ENCODE measurements around the gene COL4A2. TPM values are rescaled to one million over a fixed set of nuclear protein-coding genes. Genes with fewer than 3 reads are reported as not detected.

The COL4A2 gene
- 290 and 292 TPM in 2 replicates for total RNA-seq

DNA sequence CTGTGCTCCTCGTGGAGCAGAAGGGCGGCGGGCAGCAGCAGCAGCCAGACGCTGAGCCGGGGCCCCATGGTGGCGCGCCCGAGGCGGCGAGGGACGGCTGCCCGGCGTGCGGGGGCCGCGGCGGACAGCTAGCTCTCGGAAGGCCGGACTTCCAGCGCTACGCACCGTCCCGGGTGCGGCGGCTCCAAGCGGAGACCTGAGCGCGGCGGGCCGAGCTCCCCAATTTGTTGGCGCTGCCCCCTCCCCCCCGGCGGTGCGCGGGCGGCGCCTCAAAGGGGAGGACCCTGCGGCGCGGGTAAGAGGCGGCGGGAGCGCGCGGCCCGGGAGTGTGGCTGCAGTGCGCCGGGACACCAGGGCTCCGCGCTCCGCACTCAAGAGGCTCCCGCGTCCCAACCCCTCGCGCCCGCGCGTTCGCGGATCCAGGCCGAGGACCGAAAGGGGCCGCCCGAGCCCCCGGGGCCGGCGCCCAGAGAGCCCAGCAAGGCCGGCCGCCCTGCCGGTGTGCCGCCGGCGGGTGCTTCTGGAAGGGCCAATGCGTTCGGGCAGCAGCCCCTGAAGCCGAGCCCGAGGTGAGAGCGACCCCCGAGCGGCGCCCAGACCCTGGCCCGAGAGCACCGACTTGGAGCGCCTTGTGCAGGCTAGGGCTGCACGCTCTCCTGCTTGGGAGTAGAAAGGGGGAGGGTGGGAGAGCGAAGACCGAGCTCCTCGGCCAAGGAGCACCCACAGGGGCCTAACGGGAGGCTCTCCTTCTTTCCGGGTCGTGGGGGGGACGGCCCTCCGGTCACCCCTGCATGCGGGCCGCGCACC is at the start of gene COL4A2, which contains the start of gene COL4A1:
COL4A2 (plus strand) TSS at position 325 of the 807 bp plus-strand sequence. CDS start 620 bp downstream, outside the sequence.
COL4A1 (minus strand) TSS at position 198 of the 807 bp plus-strand sequence; CDS start at position 68, 130 bp downstream.
- no peak for DNase-seq (ENCODE audit: low read depth, low spot score)

DNA sequence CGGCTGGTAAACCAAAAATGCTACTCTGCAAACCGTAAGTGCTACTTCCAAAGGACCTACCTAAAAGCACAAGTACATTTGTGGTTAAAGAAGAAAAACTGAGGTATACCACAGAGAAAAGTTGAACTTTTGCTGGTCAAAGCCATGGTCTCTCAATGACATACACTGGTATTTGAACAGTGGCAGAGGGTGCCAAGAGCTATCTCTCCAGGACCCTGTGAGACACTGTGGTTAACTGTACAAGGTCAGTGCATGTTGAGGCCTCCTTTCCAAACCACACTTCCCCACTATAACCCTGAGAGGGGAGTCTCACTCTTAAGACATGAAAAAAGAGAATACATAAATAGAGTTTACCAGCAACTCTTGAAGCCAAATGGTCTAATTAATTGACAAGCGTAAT is 49.7 kb upstream of the COL4A2 start:
- DNase-seq (ENCODE audit: low read depth, low spot score), result no peak

- peak; percentile 39 for DNase-seq (ENCODE audit: low read depth, low spot score)
These were observed 48.0 kb upstream of the COL4A2 start for GRCh38 chr13:110258876-110259631.

- no peak for DNase-seq (ENCODE audit: low read depth, low spot score)
These were observed 47.4 kb upstream of the COL4A2 start for GRCh38 chr13:110259651-110260050.

DNA sequence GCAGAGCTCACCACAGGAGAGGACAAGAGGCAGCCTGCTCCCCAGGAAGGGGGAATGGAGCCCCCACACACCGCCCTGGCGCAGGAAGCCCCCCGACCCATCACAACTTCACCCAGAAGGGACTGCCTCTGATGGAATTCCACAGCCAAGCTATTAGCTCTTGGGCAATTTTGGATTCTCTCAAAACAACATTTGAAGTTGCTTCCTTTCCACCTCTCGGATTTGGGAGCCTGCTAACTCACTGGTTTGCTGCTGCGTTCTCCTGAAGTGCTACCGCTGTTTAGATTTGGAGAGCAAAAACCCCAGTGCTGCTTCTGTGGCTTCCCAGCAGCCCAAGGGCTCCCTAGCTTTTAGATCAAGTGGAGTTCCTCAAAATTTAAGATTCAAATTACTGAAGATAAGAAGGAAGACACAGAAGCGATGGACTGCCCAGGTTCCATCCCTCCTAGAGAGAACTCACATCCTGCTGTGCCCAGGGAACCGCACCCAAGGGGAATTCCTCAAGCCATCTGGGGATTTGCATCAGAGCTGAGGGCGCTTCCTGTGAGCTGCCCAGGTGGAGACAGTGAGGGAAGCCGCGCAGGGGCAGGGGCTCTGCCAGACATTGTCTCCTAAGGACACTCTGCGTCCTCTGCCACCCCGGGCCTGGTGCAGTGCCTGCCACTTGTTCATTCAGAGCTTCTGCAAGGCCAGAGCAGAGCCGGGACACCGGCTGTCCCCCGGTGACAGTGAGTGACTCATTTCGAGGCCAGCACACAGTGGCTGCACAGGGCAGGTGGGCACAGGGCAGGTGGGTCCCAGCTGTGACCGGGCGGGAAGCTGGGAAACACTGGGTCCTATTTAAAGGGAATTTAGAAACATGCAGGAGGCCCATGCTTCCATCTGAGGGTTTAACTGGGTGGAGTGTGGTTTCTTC is 45.7 kb upstream of the COL4A2 start:
- DNase-seq (ENCODE audit: low read depth, low spot score), result no peak

DNA sequence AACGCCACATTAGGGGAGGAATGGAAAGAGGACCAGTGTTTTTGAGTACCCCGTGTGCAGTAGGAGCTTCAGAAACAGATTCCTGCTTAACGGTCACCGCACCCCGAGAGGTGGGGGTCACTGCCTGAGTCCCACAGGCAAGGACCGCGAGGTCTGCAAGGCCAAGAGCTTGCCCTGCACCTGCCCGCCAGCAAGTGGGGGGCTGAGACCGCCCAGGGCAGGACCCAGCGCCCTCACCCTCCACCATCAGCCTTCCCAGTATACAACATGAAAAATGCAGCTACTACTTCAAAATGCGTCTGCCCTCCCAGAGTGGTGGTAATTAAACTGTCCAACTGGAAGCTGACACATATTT is 45.0 kb upstream of the COL4A2 start:
- no peak for DNase-seq (ENCODE audit: low read depth, low spot score)

DNA sequence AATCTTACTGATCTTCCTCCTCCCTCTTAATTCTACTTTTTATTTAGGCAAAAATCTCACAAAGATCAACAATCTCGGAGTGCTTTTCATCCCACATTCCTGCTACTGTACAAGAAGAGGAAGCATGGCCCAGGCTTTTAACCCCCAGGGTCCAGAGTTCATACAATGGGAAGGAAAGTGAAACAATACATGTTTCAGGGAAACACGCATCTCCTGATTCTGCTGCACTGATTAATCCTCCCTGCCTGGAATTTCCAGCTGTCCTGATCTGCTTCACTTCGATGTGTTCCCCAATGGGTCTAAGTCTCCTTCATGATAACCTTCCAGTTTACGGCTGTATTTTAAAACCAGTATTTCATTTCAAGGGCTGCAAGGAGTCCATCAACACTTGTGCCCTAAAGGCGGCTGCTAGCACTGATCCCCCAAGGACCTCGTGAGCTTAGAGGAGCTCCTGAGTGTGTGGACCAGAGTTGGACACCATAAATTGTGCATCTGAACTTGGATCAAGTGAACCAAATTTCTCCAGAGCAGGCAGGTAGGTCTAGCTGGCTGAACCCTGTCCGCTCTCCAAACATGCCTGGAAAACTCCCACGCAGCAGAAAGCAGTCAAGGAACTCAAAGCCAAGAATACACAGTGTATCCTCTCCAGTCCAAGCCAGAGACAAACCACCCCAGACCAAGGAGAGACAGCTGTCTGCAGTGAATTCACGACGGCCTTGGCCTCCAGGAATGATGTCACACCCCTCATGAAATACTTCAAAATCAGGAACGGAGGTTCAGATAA is 44.4 kb upstream of the COL4A2 start:
- peak; percentile 54 for DNase-seq (ENCODE audit: low read depth, low spot score)

DNA sequence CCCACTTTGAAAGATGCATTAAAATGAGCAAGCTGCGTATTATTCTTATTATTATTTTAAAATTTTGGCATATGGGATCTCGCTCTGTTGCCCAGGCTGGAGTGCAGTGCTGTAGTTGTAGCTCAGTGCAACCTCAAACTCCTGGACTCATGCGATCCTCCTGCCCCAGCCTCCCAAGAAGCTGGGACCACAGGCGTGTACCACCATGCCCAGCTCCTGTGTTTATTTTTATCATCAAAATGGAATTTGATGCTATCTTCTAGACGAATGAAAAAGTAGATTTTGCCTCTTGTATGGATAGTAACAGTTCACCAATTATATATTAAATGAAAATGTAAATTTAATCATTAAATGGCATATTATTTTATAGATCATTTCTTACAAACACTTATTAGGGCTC is 43.7 kb upstream of the COL4A2 start:
- no peak for DNase-seq (ENCODE audit: low read depth, low spot score)

GRCh38 chr13:110263888-110264287 is 43.2 kb upstream of the COL4A2 start:
- DNase-seq (ENCODE audit: low read depth, low spot score), result no peak

- no peak for DNase-seq (ENCODE audit: low read depth, low spot score)
These were observed 42.3 kb upstream of the COL4A2 start for GRCh38 chr13:110264685-110265275.

DNA sequence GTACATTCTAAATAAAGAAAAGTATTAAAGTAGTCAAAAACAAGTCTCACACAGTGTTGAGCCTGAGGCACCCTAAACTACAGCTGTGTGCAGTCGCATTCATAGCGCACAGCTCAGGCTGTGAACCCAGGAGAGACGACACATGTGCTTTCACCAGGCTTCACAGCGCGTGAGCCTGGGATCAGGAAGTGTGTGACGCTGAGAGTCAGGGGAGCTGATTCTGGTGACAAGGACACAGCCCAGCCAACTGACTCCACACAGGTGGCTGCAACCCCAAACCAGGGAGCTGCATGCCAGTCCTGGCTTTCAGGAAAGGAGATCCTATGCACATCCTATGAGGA is 41.8 kb upstream of the COL4A2 start:
- no peak for DNase-seq (ENCODE audit: low read depth, low spot score)

GRCh38 chr13:110265682-110266430 is 41.2 kb upstream of the COL4A2 start:
- DNase-seq (ENCODE audit: low read depth, low spot score), result no peak

GRCh38 chr13:110266431-110266809 is 40.7 kb upstream of the COL4A2 start:
- no peak for DNase-seq (ENCODE audit: low read depth, low spot score)

DNA sequence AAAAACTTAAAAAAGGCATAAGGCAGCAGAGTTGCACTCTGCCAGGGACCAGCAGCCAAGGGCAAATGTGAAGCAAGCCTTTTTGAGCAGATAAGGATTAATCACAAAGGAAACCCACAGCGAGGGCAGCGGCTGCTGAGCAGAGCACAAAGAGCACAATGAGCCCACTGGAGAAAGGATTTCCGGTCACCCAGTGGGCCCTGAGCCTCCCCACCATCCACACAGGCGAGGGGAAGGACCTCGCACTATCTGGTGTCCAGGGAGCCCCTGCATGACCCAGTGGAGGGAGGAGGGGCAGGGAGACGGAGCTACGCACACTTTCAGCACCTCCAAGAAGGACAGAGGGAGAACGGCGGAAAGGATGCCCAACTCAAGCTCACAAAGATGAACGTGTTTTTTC is 40.1 kb upstream of the COL4A2 start:
- peak; percentile 45 for DNase-seq (ENCODE audit: low read depth, low spot score)

GRCh38 chr13:110268061-110268460 is 39.0 kb upstream of the COL4A2 start:
- no peak for DNase-seq (ENCODE audit: low read depth, low spot score)

- no peak for DNase-seq (ENCODE audit: low read depth, low spot score)
These were observed 38.4 kb upstream of the COL4A2 start for GRCh38 chr13:110268576-110269185.

DNA sequence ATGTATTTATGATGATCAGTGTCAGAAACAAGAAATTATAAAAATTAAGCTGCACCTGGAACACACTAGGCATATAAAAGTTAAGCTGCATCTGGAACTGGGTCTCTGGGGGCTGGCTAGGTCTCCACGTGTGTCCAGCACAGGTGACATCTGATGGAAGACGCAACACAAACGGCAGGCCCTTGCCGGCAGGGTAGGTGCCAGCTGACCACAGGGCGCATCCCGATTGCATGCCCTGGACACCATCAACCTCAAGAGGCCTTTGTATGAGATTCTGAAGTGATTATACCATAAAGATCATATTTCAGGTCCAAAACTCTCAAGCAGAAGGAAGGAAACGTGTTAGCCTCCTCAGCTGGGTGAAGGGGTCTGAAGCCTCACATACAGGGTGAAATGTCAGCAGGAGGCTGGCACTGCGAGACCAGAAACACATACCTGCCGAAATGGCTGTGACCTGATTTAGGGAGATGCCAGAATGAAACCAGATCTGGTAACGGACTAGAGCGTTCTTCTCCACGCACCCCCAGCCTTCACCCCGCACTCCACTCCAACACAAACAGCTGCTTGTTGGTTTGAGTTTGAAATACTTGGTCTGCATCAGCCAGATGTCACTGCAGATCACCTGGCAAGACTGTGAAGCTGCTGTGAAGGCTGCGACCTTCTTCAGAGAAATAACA is 37.4 kb upstream of the COL4A2 start:
- DNase-seq (ENCODE audit: low read depth, low spot score), result no peak

- no peak for DNase-seq (ENCODE audit: low read depth, low spot score)
These were observed 36.6 kb upstream of the COL4A2 start for GRCh38 chr13:110270507-110270906.

DNA sequence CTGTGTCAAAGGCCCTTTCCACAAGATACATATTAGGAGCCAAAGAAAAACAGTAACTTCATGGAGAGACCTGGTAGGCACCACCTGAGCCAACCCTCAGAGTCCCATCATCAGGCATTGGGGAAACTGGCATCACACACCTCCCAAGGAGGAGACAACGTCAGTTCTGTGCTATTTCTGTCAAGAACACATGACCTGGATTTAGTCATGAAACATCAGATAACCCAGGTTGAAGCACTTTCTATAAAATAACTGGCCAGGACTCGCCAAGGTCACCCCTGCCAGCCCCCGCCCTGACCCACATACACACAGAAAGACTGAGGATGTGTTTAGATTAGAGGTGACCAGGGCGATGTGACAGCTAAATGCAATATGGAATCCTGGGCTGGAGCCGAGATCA is 35.8 kb upstream of the COL4A2 start:
- DNase-seq (ENCODE audit: low read depth, low spot score), result no peak
